Measurements from ENCODE around the gene PRKG1. TPM values are rescaled to one million over a fixed set of nuclear protein-coding genes. Genes with fewer than 3 reads are reported as not detected.
"Not testable (repeated sequence)": the region's sequence is repeated elsewhere in the genome, so short reads cannot be mapped to it uniquely, and the experiment has no call there.

PRKG1 gene
- total RNA-seq, 1 experiment from 2014 or later = 1.0 TPM

- DNase-seq (ENCODE audit: extremely low read depth, low read depth) = no peak
These were observed 473.7 kb downstream of the PRKG1 start for GRCh38 chr10:51547941-51548340.

GRCh38 chr10:51552879-51553278, 478.6 kb downstream of the PRKG1 start:
- no peak for DNase-seq (ENCODE audit: extremely low read depth, low read depth)

DNA sequence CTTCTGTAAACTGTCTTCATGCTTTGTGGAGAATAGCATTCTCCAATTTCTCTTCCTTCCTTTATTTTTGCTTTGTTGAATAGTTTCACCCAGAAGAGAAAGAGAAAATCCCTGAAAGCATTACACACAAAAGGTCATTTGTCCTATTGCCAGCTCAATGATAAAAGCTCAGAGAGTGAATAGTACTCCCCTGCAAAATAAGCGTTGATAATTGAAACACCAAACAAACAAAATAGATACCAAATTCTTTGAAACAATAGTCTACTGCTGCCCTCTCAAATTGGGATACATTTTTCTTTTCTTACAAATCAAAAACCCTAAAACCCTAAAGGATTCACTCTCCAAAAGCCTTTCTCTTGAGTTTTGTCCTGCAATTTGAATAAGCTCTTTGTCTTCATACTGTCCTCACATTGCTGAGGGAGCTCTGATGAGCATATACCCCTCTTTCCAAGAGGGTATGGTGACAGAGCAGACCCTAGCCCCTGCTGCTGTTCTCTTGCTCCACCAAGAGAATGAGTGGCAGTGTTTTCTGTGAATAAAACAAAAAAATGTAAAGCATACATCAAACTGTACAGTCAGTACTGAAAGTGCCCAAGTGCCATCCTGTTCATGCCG, 490.7 kb downstream of the PRKG1 start:
- no peak for DNase-seq (ENCODE audit: extremely low read depth, low read depth)

GRCh38 chr10:51567271-51567670, 493.0 kb downstream of the PRKG1 start:
- no peak for DNase-seq (ENCODE audit: extremely low read depth, low read depth)

- DNase-seq (ENCODE audit: extremely low read depth, low read depth) = no peak
These were observed 495.2 kb downstream of the PRKG1 start for GRCh38 chr10:51569467-51569866.

DNA sequence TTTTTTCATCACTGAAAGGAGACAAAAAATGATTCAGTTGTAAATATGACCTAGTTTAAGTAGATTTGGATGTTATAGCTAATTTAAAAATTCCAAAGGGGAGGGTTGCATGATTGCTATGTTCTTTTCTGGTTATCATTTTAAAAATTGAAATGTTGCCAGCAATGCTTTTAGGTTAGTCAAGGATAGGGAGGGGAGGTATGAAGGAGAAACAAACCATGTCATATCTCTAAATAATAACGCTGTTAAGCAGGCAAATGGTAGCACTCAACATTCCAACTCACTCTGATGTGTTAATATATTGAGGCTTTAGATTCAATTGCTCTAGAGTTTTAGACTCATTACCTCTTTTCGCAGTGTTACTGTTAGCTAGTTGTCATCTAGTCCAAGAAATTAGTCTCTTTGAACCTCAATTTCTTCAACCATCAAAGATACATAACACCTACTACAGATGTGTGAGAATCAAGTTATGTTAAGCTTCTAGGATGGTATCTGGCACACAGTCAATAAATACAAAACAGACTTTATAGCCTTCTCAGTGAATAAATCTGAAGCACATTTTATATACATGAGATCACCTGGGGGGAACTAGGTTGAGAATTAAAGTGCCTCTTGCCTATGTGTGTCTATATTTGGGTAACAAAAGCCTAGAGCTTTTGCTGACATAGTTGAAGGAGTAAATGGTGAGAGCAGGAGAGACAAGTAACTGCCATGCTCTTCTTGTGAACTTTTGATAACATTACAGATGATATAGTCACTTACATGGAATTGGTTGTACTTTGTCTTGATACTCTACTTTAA, 500.2 kb downstream of the PRKG1 start:
- no peak for DNase-seq (ENCODE audit: extremely low read depth, low read depth)

DNA sequence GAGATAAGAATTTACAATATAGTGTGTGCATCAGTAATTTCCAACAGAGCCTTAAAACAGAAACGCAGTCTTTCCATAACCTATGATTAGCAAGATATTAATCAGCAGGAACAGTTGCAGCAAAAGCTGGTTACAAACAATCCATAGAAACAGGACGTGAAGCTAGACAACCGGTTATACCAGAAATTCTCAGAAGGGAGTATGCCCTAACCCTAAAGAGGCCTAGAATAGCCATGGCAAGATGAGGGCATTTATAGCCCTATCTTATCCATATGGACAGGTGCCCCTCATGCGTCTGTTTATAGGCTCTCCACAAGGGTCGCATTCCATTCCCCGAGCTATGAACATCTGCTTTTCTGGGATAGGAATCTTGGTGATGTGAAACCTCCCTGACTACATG, 506.9 kb downstream of the PRKG1 start:
- not testable (repeated sequence) for DNase-seq (ENCODE audit: extremely low read depth, low read depth)

- DNase-seq (ENCODE audit: extremely low read depth, low read depth) = no peak
These were observed 509.7 kb downstream of the PRKG1 start for GRCh38 chr10:51583976-51584375.

- no peak for DNase-seq (ENCODE audit: extremely low read depth, low read depth)
These were observed 511.5 kb downstream of the PRKG1 start for GRCh38 chr10:51585742-51586141.

- no peak for DNase-seq (ENCODE audit: extremely low read depth, low read depth)
These were observed 514.7 kb downstream of the PRKG1 start for GRCh38 chr10:51588984-51589383.

GRCh38 chr10:51590818-51591217, 516.5 kb downstream of the PRKG1 start:
- no peak for DNase-seq (ENCODE audit: extremely low read depth, low read depth)

GRCh38 chr10:51596695-51597094, 522.4 kb downstream of the PRKG1 start:
- DNase-seq (ENCODE audit: extremely low read depth, low read depth) = no peak

GRCh38 chr10:51599647-51600046, 525.4 kb downstream of the PRKG1 start:
- DNase-seq (ENCODE audit: extremely low read depth, low read depth) = no peak

DNA sequence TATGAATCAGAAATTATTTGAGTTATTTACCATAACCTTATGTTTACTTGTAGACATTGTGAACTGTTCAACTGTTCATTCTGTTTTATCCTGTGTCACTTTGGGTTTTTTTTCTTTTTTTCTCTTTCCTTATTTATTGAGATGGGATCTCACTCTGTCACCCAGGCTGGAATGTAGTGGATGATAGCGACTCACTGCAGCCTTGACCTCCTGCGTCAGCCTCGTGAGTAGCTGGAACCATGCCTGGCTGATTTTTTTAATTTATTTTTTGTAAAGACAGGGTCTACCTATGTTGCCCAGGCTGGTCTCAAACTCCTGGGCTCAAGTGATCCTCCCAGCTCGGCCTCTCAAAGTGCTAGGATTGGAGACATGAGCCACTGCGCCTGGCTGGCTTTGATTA, 528.0 kb downstream of the PRKG1 start:
- no peak for DNase-seq (ENCODE audit: extremely low read depth, low read depth)

- no peak for DNase-seq (ENCODE audit: extremely low read depth, low read depth)
These were observed 530.3 kb downstream of the PRKG1 start for GRCh38 chr10:51604579-51604978.

GRCh38 chr10:51606825-51607462, 532.7 kb downstream of the PRKG1 start:
- no peak for DNase-seq (ENCODE audit: extremely low read depth, low read depth)

DNA sequence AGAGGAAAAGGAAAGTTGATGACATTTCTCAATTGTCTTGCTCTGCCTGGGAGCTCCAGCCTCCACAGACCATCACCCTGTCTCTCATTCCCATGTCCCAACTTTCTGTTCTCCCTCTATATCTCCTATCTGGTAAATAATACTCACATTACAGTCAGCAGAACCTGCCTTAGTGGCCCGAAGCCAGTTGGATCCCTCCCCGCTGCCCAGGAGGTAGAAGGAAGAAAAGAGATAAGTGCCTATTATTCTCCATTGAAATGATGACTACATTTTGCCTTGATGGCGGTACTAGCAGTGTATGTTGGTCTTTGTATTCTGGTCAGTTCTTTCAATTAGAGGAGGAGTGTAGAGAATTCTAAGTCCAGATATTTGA, 533.2 kb downstream of the PRKG1 start:
- DNase-seq (ENCODE audit: extremely low read depth, low read depth) = no peak

GRCh38 chr10:51608211-51608610, 533.9 kb downstream of the PRKG1 start:
- no peak for DNase-seq (ENCODE audit: extremely low read depth, low read depth)

GRCh38 chr10:51615764-51616298, 541.5 kb downstream of the PRKG1 start:
- DNase-seq (ENCODE audit: extremely low read depth, low read depth) = no peak

DNA sequence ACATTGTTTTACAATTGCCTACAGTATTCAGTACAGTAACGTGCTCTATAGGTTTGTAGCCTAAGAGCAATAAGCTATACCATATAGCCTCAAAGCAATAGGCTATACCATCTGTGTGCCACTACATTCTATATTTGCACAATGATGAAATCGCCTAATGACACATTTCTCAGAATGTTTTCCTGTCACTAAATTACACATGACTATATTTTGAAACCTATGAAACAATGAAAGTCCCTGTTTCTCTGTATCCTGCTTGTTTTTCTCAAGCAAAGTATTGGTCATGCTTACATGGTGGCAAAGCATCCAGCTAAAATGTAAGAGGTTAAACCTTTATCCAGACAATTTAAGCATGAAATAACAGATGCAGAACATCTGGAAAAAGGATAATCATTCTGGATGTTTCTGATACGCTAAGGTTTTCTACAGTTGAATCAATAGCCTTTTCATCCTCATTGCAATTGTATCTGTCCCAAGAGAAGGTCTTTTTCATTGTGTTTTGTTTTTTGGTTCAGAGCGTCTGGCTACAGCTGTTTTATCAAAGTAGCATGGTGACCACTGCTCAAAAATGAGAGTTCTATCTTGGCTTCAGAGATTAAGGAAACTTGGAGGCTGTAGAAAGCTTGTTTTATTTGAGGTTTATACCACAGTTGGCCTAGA, 543.4 kb downstream of the PRKG1 start:
- no peak for DNase-seq (ENCODE audit: extremely low read depth, low read depth)

DNA sequence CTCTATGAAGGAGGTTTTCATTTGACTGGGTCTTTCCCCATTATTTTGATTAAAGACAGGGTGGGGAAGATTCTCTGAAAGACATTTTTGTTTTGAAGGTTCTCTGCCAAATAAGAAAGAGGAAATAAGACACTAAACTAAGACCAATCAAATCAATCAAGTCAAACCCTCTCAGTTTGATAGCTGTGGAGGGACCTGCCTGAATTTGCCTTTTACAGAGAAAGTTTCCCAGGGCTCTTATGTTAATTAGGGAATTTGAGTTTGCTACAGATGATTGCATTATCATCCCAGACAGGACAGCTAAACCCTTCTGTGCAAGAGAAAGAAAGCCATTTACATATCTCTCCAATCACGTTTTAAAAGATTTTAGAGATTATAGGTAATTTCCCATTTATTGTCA, 545.1 kb downstream of the PRKG1 start:
- DNase-seq (ENCODE audit: extremely low read depth, low read depth) = no peak

All from NCI-H460 (cell line).